GM23248 (cell line): ENCODE measurements around the gene LGALS3BP. TPM values are rescaled to one million over a fixed set of nuclear protein-coding genes. Genes with fewer than 3 reads are reported as not detected.
A peak's percentile ranks its signal among the peaks of the same experiment; 100 is the strongest.

ENCODE experiments used
- DNase-seq: peaks from one replicate; pipeline ENCODE4 v3.0.0-alpha.2; 2015
- H2AFZ ChIP-seq: fragments of 200-600 bp; sonication (generic); 2 replicates; pipeline ENCODE4 v1.6.1; 2016; ENCODE audit warnings: antibody characterized with exemption
- H3F3A ChIP-seq: fragments of 200-600 bp; sonication (generic); 2 replicates; pipeline ENCODE4 v1.6.1; 2016; ENCODE audit warnings: mild to moderate bottlenecking, antibody characterized with exemption, mixed run types; ENCODE audit not compliant: insufficient read depth
- H3K27ac ChIP-seq: fragments of 200-600 bp; sonication (generic); 2 replicates; pipeline ENCODE4 v1.5.1; 2016; ENCODE audit warnings: mild to moderate bottlenecking
- H3K27me3 ChIP-seq: fragments of 200-600 bp; sonication (generic); replicated peaks from 2 replicates; pipeline ENCODE4 v1.6.1; 2016; ENCODE audit warnings: mild to moderate bottlenecking; ENCODE audit not compliant: insufficient read depth
- H3K36me3 ChIP-seq: fragments of 200-600 bp; sonication (generic); 2 replicates; pipeline ENCODE4 v1.6.1; 2016; ENCODE audit warnings: low read depth, mild to moderate bottlenecking
- H3K4me1 ChIP-seq: fragments of 200-600 bp; sonication (generic); 2 replicates; pipeline ENCODE4 v1.6.1; 2016; ENCODE audit warnings: mild to moderate bottlenecking; ENCODE audit not compliant: insufficient read depth
- H3K4me2 ChIP-seq: fragments of 200-600 bp; sonication (generic); one replicate; pipeline ENCODE4 v1.6.1; 2016; ENCODE audit warnings: mild to moderate bottlenecking; ENCODE audit not compliant: unreplicated experiment
- H3K4me3 ChIP-seq: fragments of 200-600 bp; sonication (generic); 2 replicates; pipeline ENCODE4 v1.5.1; 2016; ENCODE audit warnings: mild to moderate bottlenecking
- H3K79me2 ChIP-seq: fragments of 200-600 bp; sonication (generic); 2 replicates; pipeline ENCODE4 v1.6.1; 2016; ENCODE audit warnings: mild to moderate bottlenecking; ENCODE audit not compliant: insufficient read depth
- H3K9ac ChIP-seq: fragments of 200-600 bp; sonication (generic); 2 replicates; pipeline ENCODE4 v1.6.1; 2016; ENCODE audit warnings: mild to moderate bottlenecking
- H3K9me2 ChIP-seq: fragments of 200-600 bp; sonication (generic); 2 replicates; pipeline ENCODE4 v1.6.1; 2016; ENCODE audit warnings: mixed run types, mild to moderate bottlenecking, moderate library complexity; ENCODE audit not compliant: insufficient read depth
- H3K9me3 ChIP-seq: fragments of 200-600 bp; sonication (generic); one replicate; pipeline ENCODE4 v1.6.1; 2017; ENCODE audit warnings: low read depth
- H4K20me1 ChIP-seq: fragments of 200-600 bp; sonication (generic); 2 replicates; pipeline ENCODE4 v1.6.0; 2016; ENCODE audit not compliant: insufficient read depth
- EZH2 ChIP-seq: fragments of 200-600 bp; sonication (generic); IDR thresholded peaks from 2 replicates; pipeline ENCODE4 v1.6.1; 2018; ENCODE audit warnings: antibody characterized with exemption, mild to moderate bottlenecking; ENCODE audit not compliant: insufficient read depth, poor library complexity, severe bottlenecking
- EZH2phosphoT487 ChIP-seq: fragments of 200-600 bp; sonication (generic); IDR thresholded peaks from 2 replicates; pipeline ENCODE4 v1.6.1; 2018; ENCODE audit warnings: antibody characterized with exemption, moderate library complexity, mild to moderate bottlenecking, low read depth; ENCODE audit not compliant: insufficient read depth
- WGBS, 2 experiments: methylation state at CpG; one replicate each; pipeline ENCODE4 v1.1.6; 2015 to 2017; ENCODE audit warnings: low lambda C conversion rate in 2 of 2, low coverage in 1 of 2; ENCODE audit errors: missing lambda C conversion rate in 2 of 2; 5-methylcytosine and 5-hydroxymethylcytosine counted together
- in situ Hi-C: fragments of 300-500 bp; cut with MboI; formaldehyde crosslinking; loops from 2 replicates; pipeline ENCODE4 v1.15.0; 2020
- polyA plus RNA-seq: library from polyadenylated mRNA; unstranded; fragments of >200 nt; fragmentation: Nextera tagmentation; extraction: Ambion mirVana; gene quantifications from 2 replicates; pipeline ENCODE4 v1.2.1, GENCODE V29; 2016
- total RNA-seq: library from RNA; depleted of rRNA; stranded (reverse); fragments of >200 nt; shearing (Covaris generic); gene quantifications from 2 replicates; pipeline ENCODE4 v1.2.3, GENCODE V29; 2014

The LGALS3BP gene
- total and polyA plus RNA-seq, 2 experiments from 2014 or later, result 8.6 to 8.8 TPM

DNA sequence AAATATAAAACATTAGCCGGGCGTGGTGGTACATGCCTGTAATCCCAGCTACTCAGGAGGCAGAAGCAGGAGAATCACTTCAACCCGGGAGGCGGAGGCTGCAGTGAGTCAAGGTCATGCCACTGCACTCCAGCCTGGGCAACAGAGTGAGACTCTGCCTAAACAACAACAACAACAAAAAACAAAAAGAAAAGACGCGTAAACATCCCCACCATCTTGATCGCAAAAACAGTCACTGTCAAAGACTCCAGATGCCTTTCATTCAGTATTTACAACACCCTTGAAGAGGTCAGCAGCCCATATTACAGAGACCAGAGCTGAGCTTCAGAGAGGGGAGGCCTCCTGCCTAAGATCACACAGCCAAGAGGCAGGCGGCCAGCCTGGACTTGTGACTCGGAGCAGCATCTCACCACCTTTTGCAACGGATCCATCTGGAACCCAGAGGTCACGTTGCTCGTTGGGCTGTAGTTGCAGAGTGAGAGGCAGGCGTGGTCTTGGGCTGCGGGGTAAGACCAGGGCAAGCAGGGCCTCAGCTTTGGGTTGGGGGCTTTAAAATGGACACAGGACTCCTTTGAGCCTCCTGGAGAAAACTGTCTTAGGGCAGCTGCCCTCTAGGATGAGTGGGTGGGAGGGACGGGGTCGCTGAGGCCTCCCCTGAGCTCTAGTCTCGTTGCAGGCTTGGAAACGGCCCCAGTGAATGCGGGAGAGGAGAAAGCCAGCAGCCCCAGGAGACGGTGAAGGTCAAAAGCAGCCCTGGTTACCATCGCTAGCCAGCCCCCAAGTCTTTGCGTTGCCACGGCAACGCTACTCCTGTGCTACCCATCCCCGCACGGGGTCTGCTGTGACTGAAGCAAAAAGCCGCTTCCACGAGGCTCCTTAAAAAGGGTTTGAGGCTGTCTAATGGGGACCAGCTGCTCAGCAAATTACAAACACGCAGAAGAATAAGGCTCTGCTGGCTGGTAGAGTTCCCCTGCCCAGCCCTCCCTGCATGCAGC is 26.1 kb downstream of the LGALS3BP start:
- no peak overlapping the region for H3K27ac ChIP-seq
- H3K9ac ChIP-seq, result no peak overlapping the region
- peaks cover 8% of the 10 kb centered on the region for H3K4me1 ChIP-seq
- no peaks in the 10 kb centered on the region for H3F3A ChIP-seq
- H4K20me1 ChIP-seq, result no peaks in the 10 kb centered on the region
- H3K9me3 ChIP-seq, result no peaks in the 10 kb centered on the region
- H3K27me3 ChIP-seq, result no peaks in the 10 kb centered on the region
- WGBS, 2 experiments, result 44 to 48% methylated on average over 24 to 29 of the region's 29 CpGs
- DNase-seq, result peak; percentile 26
- H3K4me2 ChIP-seq, result no peak overlapping the region
- no peaks in the 10 kb centered on the region for H3K36me3 ChIP-seq
- no peak for TF ChIP-seq EZH2phosphoT487
- TF ChIP-seq EZH2, result no peak
- H2AFZ ChIP-seq, result no peak overlapping the region
- in situ Hi-C loops, result no loop called here
- no peaks in the 10 kb centered on the region for H3K79me2 ChIP-seq
- H3K9me2 ChIP-seq, result no peaks in the 10 kb centered on the region
- no peak overlapping the region for H3K4me3 ChIP-seq

DNA sequence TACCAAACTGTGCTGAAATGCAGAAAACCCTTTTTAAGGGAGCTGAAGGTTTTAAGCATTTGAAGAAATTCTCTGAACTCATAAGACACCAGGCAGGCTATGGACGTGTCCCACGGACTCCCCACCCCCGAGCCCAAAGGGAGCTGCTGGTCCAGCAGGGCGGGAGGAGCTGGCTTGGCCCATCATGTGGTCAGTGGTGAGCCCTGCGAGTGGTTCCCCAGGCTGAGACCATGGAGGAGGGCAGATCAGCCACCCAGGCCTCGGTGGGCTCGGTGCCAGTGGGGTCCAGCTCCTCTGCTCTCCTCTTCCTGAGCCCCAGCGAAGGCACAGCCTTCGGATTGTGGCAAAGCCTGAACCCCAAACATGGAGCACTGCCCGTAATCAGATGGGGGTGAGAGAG is 27.0 kb downstream of the LGALS3BP start:
- no peaks in the 10 kb centered on the region for H3K36me3 ChIP-seq
- no peak for DNase-seq
- no peak overlapping the region for H3K9ac ChIP-seq
- TF ChIP-seq EZH2 (no peak), EZH2phosphoT487 (no peak)
- H2AFZ ChIP-seq, result no peak overlapping the region
- WGBS, 2 experiments, result 92 to 95% methylated on average over 10 of the region's 10 CpGs
- no peak overlapping the region for H3K27ac ChIP-seq
- no peaks in the 10 kb centered on the region for H3K79me2 ChIP-seq
- no peak overlapping the region for H3K4me3 ChIP-seq
- H3K9me3 ChIP-seq, result no peaks in the 10 kb centered on the region
- peaks cover 8% of the 10 kb centered on the region for H3K4me1 ChIP-seq
- in situ Hi-C loops, result no loop called here
- H3K27me3 ChIP-seq, result no peaks in the 10 kb centered on the region
- no peaks in the 10 kb centered on the region for H3F3A ChIP-seq
- H3K4me2 ChIP-seq, result no peak overlapping the region
- H3K9me2 ChIP-seq, result no peaks in the 10 kb centered on the region
- no peaks in the 10 kb centered on the region for H4K20me1 ChIP-seq

DNA sequence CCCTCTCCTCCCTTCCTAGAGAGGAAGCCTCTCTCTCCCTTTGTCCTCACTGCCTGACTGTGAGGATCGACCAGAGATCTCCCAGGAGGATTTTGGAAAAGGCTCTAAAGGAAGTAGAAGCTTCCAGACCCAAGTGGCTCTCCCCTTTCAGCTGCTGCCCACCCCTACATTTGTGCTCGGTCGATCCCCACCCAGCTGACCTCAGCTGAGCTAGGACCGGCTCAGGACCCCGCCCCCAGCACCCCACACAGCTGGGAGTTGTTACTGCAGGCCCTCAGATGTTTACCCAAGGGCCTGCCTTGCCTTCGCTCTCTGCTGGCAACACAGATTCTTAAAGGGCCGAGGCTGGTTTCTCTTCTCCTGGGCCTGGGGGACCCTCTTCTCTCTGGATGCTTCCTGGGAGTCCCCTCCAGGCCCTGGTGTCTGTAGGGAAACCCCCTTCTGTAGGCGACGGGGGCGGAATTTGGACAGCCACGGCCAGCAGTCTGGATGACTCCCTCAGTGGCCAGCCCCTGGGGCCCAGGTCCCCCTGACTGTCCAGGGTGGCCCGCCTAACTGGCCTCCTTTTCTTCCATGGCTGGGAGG is 27.7 kb downstream of the LGALS3BP start:
- DNase-seq, result no peak
- H3K27me3 ChIP-seq, result no peaks in the 10 kb centered on the region
- TF ChIP-seq EZH2phosphoT487 (no peak), EZH2 (no peak)
- H3F3A ChIP-seq, result no peaks in the 10 kb centered on the region
- H2AFZ ChIP-seq, result no peak overlapping the region
- in situ Hi-C loops, result no loop called here
- H3K4me1 ChIP-seq, result peaks cover 7% of the 10 kb centered on the region
- no peaks in the 10 kb centered on the region for H4K20me1 ChIP-seq
- H3K79me2 ChIP-seq, result no peaks in the 10 kb centered on the region
- no peaks in the 10 kb centered on the region for H3K9me3 ChIP-seq
- no peak overlapping the region for H3K4me2 ChIP-seq
- H3K9ac ChIP-seq, result no peak overlapping the region
- H3K9me2 ChIP-seq, result no peaks in the 10 kb centered on the region
- WGBS, 2 experiments, result 42 to 52% methylated on average over 12 of the region's 12 CpGs
- no peak overlapping the region for H3K4me3 ChIP-seq
- H3K27ac ChIP-seq, result no peak overlapping the region
- H3K36me3 ChIP-seq, result no peaks in the 10 kb centered on the region

DNA sequence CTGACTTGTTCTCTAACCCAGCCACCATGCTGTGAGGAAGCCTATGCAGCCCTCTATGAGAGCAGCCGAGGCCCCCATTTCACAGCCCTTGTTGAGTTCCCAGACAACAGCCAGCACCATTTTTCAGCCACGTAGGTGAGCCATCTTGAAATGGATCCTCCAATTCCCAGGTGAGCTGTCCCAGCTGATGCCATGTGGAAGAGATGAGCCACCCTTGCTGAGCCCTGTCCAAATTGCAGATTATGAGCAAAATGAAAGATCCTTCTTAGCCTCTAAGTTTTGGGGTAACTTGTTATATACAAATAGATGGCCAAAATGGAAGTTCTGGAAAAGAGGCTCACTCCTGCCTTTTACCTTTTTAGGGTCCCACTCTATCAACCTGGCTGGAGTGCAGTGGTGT is 28.9 kb downstream of the LGALS3BP start:
- Histone ChIP-seq H3K27ac (no peak overlapping the region), H3K4me1 (no peaks in the 10 kb centered on the region), H3K4me3 (no peak overlapping the region), H3K27me3 (no peaks in the 10 kb centered on the region), H4K20me1 (no peaks in the 10 kb centered on the region), H3K4me2 (no peak overlapping the region), H3K9ac (no peak overlapping the region), H2AFZ (no peak overlapping the region), H3K79me2 (no peaks in the 10 kb centered on the region), H3K36me3 (no peaks in the 10 kb centered on the region), H3F3A (no peaks in the 10 kb centered on the region), H3K9me2 (no peaks in the 10 kb centered on the region), H3K9me3 (no peaks in the 10 kb centered on the region)
- no peak for DNase-seq
- TF ChIP-seq EZH2 (no peak), EZH2phosphoT487 (no peak)
- in situ Hi-C loops, result no loop called here
- WGBS, 2 experiments, result 66 to 75% methylated on average over 2 of the region's 2 CpGs
